H9 (cell line): Measurements from ENCODE around the gene GJB2. TPM values are rescaled to one million over a fixed set of nuclear protein-coding genes. Genes with fewer than 3 reads are reported as not detected.

Experiments used
- DNase-seq: peaks from one replicate; pipeline ENCODE4 v3.0.0-alpha.2; 2017
- H2AFZ ChIP-seq: one replicate; pipeline ENCODE4 v1.6.1; 2013; ENCODE audit warnings: mild to moderate bottlenecking, low read length, control low read depth, moderate library complexity
- H2AK5ac ChIP-seq: 2 replicates; pipeline ENCODE4 v1.6.1; 2013; ENCODE audit warnings: low read length, control low read depth, mixed read lengths; ENCODE audit not compliant: insufficient read length
- H2BK120ac ChIP-seq: one replicate; pipeline ENCODE4 v1.6.1; 2013; ENCODE audit warnings: low read depth, mild to moderate bottlenecking, low read length, control low read depth, inconsistent platforms; ENCODE audit not compliant: poor library complexity, severe bottlenecking
- H2BK12ac ChIP-seq: 2 replicates; pipeline ENCODE4 v1.6.1; 2013; ENCODE audit warnings: low read length, control low read depth, mixed read lengths, low read depth; ENCODE audit not compliant: insufficient read length
- H2BK15ac ChIP-seq: 2 replicates; pipeline ENCODE4 v1.6.1; 2013; ENCODE audit warnings: low read depth, low read length, control low read depth
- H2BK20ac ChIP-seq: one replicate; pipeline ENCODE4 v1.6.1; 2013; ENCODE audit warnings: low read depth, mild to moderate bottlenecking, low read length, control low read depth, inconsistent platforms; ENCODE audit not compliant: poor library complexity, severe bottlenecking
- H2BK5ac ChIP-seq: 2 replicates; pipeline ENCODE4 v1.6.1; 2013; ENCODE audit warnings: low read length, control low read depth, mixed read lengths; ENCODE audit not compliant: insufficient read length
- H3K14ac ChIP-seq: 2 replicates; pipeline ENCODE4 v1.6.1; 2013; ENCODE audit warnings: low read length, control low read depth; ENCODE audit not compliant: insufficient read depth
- H3K18ac ChIP-seq: 2 replicates; pipeline ENCODE4 v1.6.1; 2013; ENCODE audit warnings: low read depth, mild to moderate bottlenecking, mixed read lengths, low read length, control low read depth; ENCODE audit not compliant: insufficient read length
- H3K23ac ChIP-seq: 2 replicates; pipeline ENCODE4 v1.6.1; 2013; ENCODE audit warnings: low read length, control low read depth, mixed read lengths, low read depth; ENCODE audit not compliant: insufficient read length
- H3K23me2 ChIP-seq: 2 replicates; pipeline ENCODE4 v1.6.1; 2013; ENCODE audit warnings: low read depth, mild to moderate bottlenecking, mixed read lengths, low read length, control low read depth; ENCODE audit not compliant: insufficient read length, poor library complexity, severe bottlenecking
- H3K27ac ChIP-seq: 2 replicates; pipeline ENCODE4 v1.5.1; 2013; ENCODE audit warnings: low read length, control low read depth, mixed read lengths, low read depth; ENCODE audit not compliant: insufficient read length
- H3K27me3 ChIP-seq: 2 replicates; pipeline ENCODE4 v1.6.1; 2013; ENCODE audit warnings: low read length, control low read depth, inconsistent platforms; ENCODE audit not compliant: insufficient read depth
- H3K4ac ChIP-seq: 2 replicates; pipeline ENCODE4 v1.6.1; 2013; ENCODE audit warnings: low read depth, mild to moderate bottlenecking, control low read depth, inconsistent platforms, low read length, moderate library complexity
- H3K4me1 ChIP-seq: 2 replicates; pipeline ENCODE4 v1.6.1; 2013; ENCODE audit warnings: low read length, control low read depth, inconsistent platforms; ENCODE audit not compliant: insufficient read depth
- H3K4me2 ChIP-seq: 2 replicates; pipeline ENCODE4 v1.6.1; 2013; ENCODE audit warnings: low read length, control low read depth, mixed read lengths; ENCODE audit not compliant: insufficient read length, insufficient read depth
- H3K56ac ChIP-seq: 2 replicates; pipeline ENCODE4 v1.6.1; 2013; ENCODE audit warnings: low read depth, mild to moderate bottlenecking, mixed read lengths, low read length, control low read depth; ENCODE audit not compliant: insufficient read length
- H3K79me1 ChIP-seq: 2 replicates; pipeline ENCODE4 v1.6.1; 2013; ENCODE audit warnings: low read depth, mild to moderate bottlenecking, moderate library complexity, low read length, control low read depth, inconsistent platforms; ENCODE audit not compliant: insufficient read depth, poor library complexity, severe bottlenecking
- H3K79me2 ChIP-seq: 2 replicates; pipeline ENCODE4 v1.6.1; 2013; ENCODE audit warnings: low read length, control low read depth, inconsistent platforms; ENCODE audit not compliant: insufficient read depth
- H3K9ac ChIP-seq: 2 replicates; pipeline ENCODE4 v1.6.1; 2013; ENCODE audit warnings: low read length, control low read depth, mixed read lengths; ENCODE audit not compliant: insufficient read length; ENCODE audit errors: extremely low read depth
- H3K9me3 ChIP-seq: one replicate; pipeline ENCODE4 v1.6.1; 2013; ENCODE audit warnings: low read depth, low read length, inconsistent platforms; ENCODE audit not compliant: control insufficient read depth
- H3T11ph ChIP-seq: one replicate; pipeline ENCODE4 v1.6.1; 2013; ENCODE audit warnings: mild to moderate bottlenecking, low read length, control low read depth, inconsistent platforms
- H4K20me1 ChIP-seq: one replicate; pipeline ENCODE4 v1.6.1; 2013; ENCODE audit not compliant: control insufficient read depth, insufficient read length, insufficient read depth
- H4K5ac ChIP-seq: 2 replicates; pipeline ENCODE4 v1.6.1; 2013; ENCODE audit warnings: low read depth, mild to moderate bottlenecking, mixed read lengths, low read length, control low read depth; ENCODE audit not compliant: insufficient read length
- H4K8ac ChIP-seq: replicated peaks from 2 replicates; pipeline ENCODE4 v1.6.1; 2013; ENCODE audit warnings: low read length, control low read depth, mixed read lengths, low read depth; ENCODE audit not compliant: insufficient read length
- H4K91ac ChIP-seq: 2 replicates; pipeline ENCODE4 v1.6.1; 2013; ENCODE audit warnings: low read depth, mild to moderate bottlenecking, moderate library complexity, mixed read lengths, low read length, control low read depth; ENCODE audit not compliant: insufficient read length
- H3K27ac Mint-ChIP-seq, 3 experiments: 2 replicates in 2 of 3; 3 replicates in 1 of 3; pipeline ENCODE4 v1.8.0; 2020 to 2021; ENCODE audit warnings: mixed read lengths in 3 of 3, mild to moderate bottlenecking in 1 of 3, moderate library complexity in 1 of 3
- H3K27me3 Mint-ChIP-seq: 2 replicates; pipeline ENCODE4 v1.8.0; 2021; ENCODE audit warnings: low read depth, mild to moderate bottlenecking, moderate library complexity, mixed read lengths
- H3K36me3 Mint-ChIP-seq, 3 experiments: 2 replicates in 2 of 3; 3 replicates in 1 of 3; pipeline ENCODE4 v1.8.0; 2020 to 2021; ENCODE audit warnings: low read depth in 3 of 3, mixed read lengths in 3 of 3; ENCODE audit not compliant: insufficient read depth in 1 of 3
- H3K4me1 Mint-ChIP-seq, 2 experiments: 2 replicates each; pipeline ENCODE4 v1.8.0; 2020; ENCODE audit warnings: mixed read lengths in 2 of 2
- H3K4me3 Mint-ChIP-seq, 2 experiments: 2 replicates in 1 of 2; 3 replicates in 1 of 2; pipeline ENCODE4 v1.8.0; 2020 to 2021; ENCODE audit warnings: mild to moderate bottlenecking in 2 of 2, mixed read lengths in 2 of 2, moderate library complexity in 1 of 2
- H3K9me3 Mint-ChIP-seq, 2 experiments: 2 replicates in 1 of 2; 3 replicates in 1 of 2; pipeline ENCODE4 v1.8.0; 2020; ENCODE audit warnings: mild to moderate bottlenecking in 2 of 2, mixed read lengths in 2 of 2, moderate library complexity in 1 of 2
- WGBS: extraction: QIAGEN DNeasy Blood & Tissue Kit; methylation state at CpG from one replicate; pipeline ENCODE4 v1.1.7; 2013; ENCODE audit warnings: missing lambda C conversion rate, low lambda C conversion rate, mixed read lengths; ENCODE audit not compliant: insufficient read length; ENCODE audit errors: extremely low coverage; 5-methylcytosine and 5-hydroxymethylcytosine counted together
- total RNA-seq: library from RNA; stranded (reverse); gene quantifications from 2 replicates; pipeline ENCODE4 v1.2.1, GENCODE V29; 2021
- TF ChIP-seq, protein P1 (sequence below): fragments of 200-600 bp; sonication (generic); conservative IDR thresholded peaks from 3 replicates; pipeline ENCODE4 v1.8.0; 2021; ENCODE audit warnings: antibody characterized with exemption, mild to moderate bottlenecking

GJB2 gene
- total RNA-seq, 1 experiment from 2014 or later = 0.28 TPM

DNA sequence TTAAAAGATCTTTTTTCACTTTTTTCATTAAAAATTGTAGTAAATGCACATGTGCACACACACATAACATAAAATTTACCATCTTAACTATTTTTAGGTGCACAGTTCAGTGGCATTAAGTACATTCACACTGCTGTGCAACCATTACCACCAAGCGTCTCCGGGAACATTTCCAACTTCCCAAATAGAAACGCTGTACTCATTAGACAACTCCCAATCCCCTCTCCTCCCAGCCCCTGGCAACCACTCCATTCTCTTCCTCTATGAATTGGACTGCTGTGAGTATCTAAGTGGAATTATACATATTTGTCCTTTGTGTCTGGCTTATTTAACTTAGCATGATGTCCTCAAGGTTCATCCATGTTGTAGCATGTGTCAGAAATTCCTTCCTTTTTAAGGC is 11.6 kb downstream of the GJB2 start:
- H3K23me2 ChIP-seq = no peaks in the 10 kb centered on the region
- no peak overlapping the region for H4K91ac ChIP-seq
- TF ChIP-seq, protein P1, sequence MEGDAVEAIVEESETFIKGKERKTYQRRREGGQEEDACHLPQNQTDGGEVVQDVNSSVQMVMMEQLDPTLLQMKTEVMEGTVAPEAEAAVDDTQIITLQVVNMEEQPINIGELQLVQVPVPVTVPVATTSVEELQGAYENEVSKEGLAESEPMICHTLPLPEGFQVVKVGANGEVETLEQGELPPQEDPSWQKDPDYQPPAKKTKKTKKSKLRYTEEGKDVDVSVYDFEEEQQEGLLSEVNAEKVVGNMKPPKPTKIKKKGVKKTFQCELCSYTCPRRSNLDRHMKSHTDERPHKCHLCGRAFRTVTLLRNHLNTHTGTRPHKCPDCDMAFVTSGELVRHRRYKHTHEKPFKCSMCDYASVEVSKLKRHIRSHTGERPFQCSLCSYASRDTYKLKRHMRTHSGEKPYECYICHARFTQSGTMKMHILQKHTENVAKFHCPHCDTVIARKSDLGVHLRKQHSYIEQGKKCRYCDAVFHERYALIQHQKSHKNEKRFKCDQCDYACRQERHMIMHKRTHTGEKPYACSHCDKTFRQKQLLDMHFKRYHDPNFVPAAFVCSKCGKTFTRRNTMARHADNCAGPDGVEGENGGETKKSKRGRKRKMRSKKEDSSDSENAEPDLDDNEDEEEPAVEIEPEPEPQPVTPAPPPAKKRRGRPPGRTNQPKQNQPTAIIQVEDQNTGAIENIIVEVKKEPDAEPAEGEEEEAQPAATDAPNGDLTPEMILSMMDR = no peak
- H2BK5ac ChIP-seq = no peak overlapping the region
- no peak overlapping the region for H3K27ac ChIP-seq
- H3K79me2 ChIP-seq = no peaks in the 10 kb centered on the region
- H3K14ac ChIP-seq = no peak overlapping the region
- DNase-seq = no peak
- H2AFZ ChIP-seq = no peak overlapping the region
- no peak overlapping the region for H3K4me3 Mint-ChIP-seq
- H4K20me1 ChIP-seq = no peaks in the 10 kb centered on the region
- no peak overlapping the region for H4K5ac ChIP-seq
- H3K4me1 Mint-ChIP-seq = no peaks in the 10 kb centered on the region
- no peaks in the 10 kb centered on the region; a peak in 1 of 5 replicates for H3K9me3 Mint-ChIP-seq
- no peak overlapping the region for H3K23ac ChIP-seq
- H3K18ac ChIP-seq = no peak overlapping the region
- no peak overlapping the region for H3K56ac ChIP-seq
- no peaks in the 10 kb centered on the region for H3K79me1 ChIP-seq
- no peaks in the 10 kb centered on the region for H3K4me1 ChIP-seq
- WGBS = no CpG with 5 or more reads among the region's 3 CpGs
- H2BK120ac ChIP-seq = no peak overlapping the region
- H2AK5ac ChIP-seq = no peak overlapping the region
- no peaks in the 10 kb centered on the region for H3K36me3 Mint-ChIP-seq
- no peak overlapping the region for H2BK12ac ChIP-seq
- H3K9ac ChIP-seq = no peak overlapping the region
- H3K4me2 ChIP-seq = no peak overlapping the region
- H3K4ac ChIP-seq = no peak overlapping the region
- H2BK20ac ChIP-seq = no peak overlapping the region
- H3K27ac Mint-ChIP-seq = no peak overlapping the region
- H4K8ac ChIP-seq = no peak overlapping the region
- H3K27me3 ChIP-seq = no peaks in the 10 kb centered on the region
- H3K27me3 Mint-ChIP-seq = peaks cover 5% of the 10 kb centered on the region; the same call in 1 of the 2 replicates
- H3K9me3 ChIP-seq = no peaks in the 10 kb centered on the region
- no peak overlapping the region for H3T11ph ChIP-seq
- no peak overlapping the region for H2BK15ac ChIP-seq
